Upper lobe of right lung (tissue), 1 donor: Measurements from ENCODE around the gene BNIP5. TPM values are rescaled to one million over a fixed set of nuclear protein-coding genes. Genes with fewer than 3 reads are reported as not detected.

ENCODE experiments used
- ATAC-seq: fragments of 200-7000 bp; cut with Tn5 transposase; one replicate; pipeline ENCODE4 v1.9.1; 2020; ENCODE audit warnings: mild to moderate bottlenecking, moderate library complexity
- DNase-seq: peaks from one replicate; pipeline ENCODE4 v3.0.0-alpha.2; 2020
- H3K27ac ChIP-seq: fragments of 200-600 bp; one replicate; pipeline ENCODE4 v1.8.0; 2022
- H3K27me3 ChIP-seq: fragments of 200-600 bp; one replicate; pipeline ENCODE4 v1.8.0; 2022; ENCODE audit warnings: mild to moderate bottlenecking
- H3K36me3 ChIP-seq: fragments of 200-600 bp; one replicate; pipeline ENCODE4 v1.8.0; 2022
- H3K4me1 ChIP-seq: fragments of 200-600 bp; one replicate; pipeline ENCODE4 v1.8.0; 2022
- H3K4me3 ChIP-seq: fragments of 200-600 bp; one replicate; pipeline ENCODE4 v1.8.0; 2022; ENCODE audit warnings: mild to moderate bottlenecking
- H3K9me3 ChIP-seq: fragments of 200-600 bp; one replicate; pipeline ENCODE4 v1.8.0; 2022
- intact Hi-C: fragments of 100-400 bp; cut with DNase I; formaldehyde crosslinking; loops from one replicate; pipeline ENCODE4 v1.11.0; 2022
- total RNA-seq: library from RNA; stranded (reverse); fragmentation: NEBNext Ultra II Directional; extraction: Animal tissue kit (Norgen Biotek cat#: 25700); gene quantifications from one replicate; pipeline ENCODE4 v1.2.1, GENCODE V29; 2021
- TF ChIP-seq, protein P1 (sequence below): fragments of 200-600 bp; IDR thresholded peaks from one replicate; pipeline ENCODE4 v1.8.0; 2022; ENCODE audit warnings: antibody characterized with exemption
- donor health status: DM: no; HTN: yes; CAD: no; lungs with severe emphysema.

BNIP5 gene
- total RNA-seq, 1 donor from 2014 or later = not detected

DNA sequence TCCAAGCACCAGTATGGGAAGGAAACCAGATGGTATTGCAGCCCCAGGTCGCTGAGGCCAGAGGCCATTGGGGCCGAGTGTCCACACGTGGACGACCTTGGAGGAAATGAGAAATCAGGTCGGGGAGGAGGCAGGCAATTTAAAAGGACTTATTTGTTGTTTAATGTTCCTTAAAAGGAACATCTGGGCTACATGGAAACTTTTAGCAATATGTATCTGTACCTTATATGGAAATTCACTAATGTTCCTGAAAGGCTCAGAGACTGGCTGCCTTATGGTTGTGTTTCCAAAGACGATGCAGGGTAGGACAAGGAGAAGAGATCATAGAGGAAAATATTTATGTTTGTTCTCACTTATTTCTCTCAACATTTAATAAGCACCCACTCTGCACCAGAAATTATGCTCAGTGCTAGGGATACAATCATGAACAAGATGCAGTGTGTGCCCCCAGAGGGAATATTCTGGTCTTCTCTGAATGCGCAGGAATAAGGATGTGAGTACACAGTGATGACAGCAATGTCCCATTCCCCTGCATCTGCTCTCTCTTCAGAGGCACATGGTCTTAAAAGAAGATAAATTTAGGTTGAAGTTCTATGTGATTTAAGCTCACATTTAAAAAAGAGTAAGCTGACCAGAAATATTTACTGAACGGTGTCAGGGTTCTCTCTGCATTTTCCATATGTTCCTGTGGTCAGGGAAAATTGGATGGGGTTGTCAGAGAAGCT, 3.4 kb downstream of the BNIP5 start:
- DNase-seq (no peak), ATAC-seq (no peak)
- intact Hi-C loops = no loop called here
- Histone ChIP-seq H3K4me1 (no peaks in the 10 kb centered on the region), H3K27me3 (peaks cover 44% of the 10 kb centered on the region), H3K4me3 (no peak overlapping the region), H3K9me3 (no peaks in the 10 kb centered on the region), H3K27ac (no peak overlapping the region), H3K36me3 (no peaks in the 10 kb centered on the region)
- TF ChIP-seq, protein P1, sequence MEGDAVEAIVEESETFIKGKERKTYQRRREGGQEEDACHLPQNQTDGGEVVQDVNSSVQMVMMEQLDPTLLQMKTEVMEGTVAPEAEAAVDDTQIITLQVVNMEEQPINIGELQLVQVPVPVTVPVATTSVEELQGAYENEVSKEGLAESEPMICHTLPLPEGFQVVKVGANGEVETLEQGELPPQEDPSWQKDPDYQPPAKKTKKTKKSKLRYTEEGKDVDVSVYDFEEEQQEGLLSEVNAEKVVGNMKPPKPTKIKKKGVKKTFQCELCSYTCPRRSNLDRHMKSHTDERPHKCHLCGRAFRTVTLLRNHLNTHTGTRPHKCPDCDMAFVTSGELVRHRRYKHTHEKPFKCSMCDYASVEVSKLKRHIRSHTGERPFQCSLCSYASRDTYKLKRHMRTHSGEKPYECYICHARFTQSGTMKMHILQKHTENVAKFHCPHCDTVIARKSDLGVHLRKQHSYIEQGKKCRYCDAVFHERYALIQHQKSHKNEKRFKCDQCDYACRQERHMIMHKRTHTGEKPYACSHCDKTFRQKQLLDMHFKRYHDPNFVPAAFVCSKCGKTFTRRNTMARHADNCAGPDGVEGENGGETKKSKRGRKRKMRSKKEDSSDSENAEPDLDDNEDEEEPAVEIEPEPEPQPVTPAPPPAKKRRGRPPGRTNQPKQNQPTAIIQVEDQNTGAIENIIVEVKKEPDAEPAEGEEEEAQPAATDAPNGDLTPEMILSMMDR = no peak

DNA sequence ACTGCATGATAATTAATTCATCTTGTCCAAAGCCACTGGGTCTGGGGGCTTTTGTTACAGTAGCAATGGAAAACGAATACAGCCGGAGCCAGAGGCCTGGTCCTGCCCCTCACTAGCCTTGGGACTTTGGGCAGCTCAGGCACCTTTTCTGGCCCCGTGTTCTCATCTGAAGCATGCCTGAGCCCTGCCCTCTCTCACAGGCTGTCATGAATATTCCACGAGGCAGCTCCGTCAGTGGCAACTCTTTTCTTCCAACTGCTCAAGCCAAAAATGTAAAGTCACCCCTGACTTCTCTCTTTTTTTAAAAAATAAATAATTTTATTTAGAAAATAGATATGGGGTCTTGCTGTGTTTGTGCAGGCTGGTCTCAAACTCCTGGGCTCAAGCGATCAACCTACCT, 5.3 kb downstream of the BNIP5 start:
- H3K4me1 ChIP-seq = no peaks in the 10 kb centered on the region
- H3K27me3 ChIP-seq = peaks cover 44% of the 10 kb centered on the region
- intact Hi-C loops = no loop called here
- ATAC-seq (no peak), DNase-seq (no peak)
- H3K9me3 ChIP-seq = no peaks in the 10 kb centered on the region
- TF ChIP-seq, protein P1 = no peak
- H3K36me3 ChIP-seq = no peaks in the 10 kb centered on the region
- no peak overlapping the region for H3K4me3 ChIP-seq
- no peak overlapping the region for H3K27ac ChIP-seq

DNA sequence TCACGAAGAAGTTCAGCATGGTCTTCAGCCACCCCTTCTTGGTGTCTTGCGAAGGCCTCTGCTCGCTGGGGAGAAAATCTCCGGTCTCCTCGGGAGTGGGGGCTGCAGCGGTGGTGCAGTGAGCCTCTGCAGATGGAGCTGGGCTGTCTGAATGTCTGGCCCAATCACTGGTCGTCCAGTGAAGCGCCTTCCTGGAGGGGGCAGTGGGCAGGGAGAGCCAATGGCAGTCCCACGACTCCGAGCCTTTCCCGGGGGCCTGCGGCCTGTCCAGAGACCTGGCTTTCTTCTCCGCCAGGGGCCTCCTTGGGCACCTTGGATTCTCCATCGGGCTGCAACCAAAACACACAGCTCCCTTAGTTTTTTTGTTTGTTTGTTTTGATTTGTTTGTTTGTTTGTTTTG, 6.3 kb downstream of the BNIP5 start:
- no peaks in the 10 kb centered on the region for H3K36me3 ChIP-seq
- intact Hi-C loops = no loop called here
- H3K27ac ChIP-seq = no peak overlapping the region
- H3K4me3 ChIP-seq = no peak overlapping the region
- H3K27me3 ChIP-seq = peaks cover 38% of the 10 kb centered on the region
- TF ChIP-seq, protein P1 = no peak
- H3K4me1 ChIP-seq = no peaks in the 10 kb centered on the region
- H3K9me3 ChIP-seq = no peaks in the 10 kb centered on the region
- no peak for ATAC-seq
- DNase-seq = no peak

DNA sequence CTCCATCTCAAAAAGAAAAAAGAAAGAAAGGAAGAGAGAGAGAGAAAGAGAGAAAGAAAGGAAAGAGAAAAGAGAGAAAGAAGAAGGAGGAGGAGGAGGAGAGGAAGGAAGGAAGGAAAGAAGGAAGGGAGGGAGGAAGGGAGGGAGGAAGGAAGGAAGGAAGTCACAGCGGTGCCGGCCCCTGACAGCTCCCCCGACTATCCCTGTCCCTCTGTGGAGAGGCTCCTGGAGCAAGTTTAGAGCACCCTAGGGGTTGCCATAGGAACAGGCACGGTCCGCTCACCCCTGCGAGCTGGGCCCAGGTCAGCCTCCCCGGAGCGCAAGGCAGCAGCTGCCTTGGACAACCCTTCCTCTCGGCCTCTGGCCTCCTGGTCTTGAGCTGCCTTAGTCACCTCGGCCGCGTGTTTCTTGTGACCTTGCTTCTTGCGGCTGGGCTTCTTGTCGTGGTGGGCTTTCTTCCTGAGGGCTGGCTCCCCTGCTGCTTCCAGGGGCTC, 6.8 kb downstream of the BNIP5 start:
- intact Hi-C loops = no loop called here
- Histone ChIP-seq H3K9me3 (no peaks in the 10 kb centered on the region), H3K4me1 (no peaks in the 10 kb centered on the region), H3K27ac (no peak overlapping the region), H3K36me3 (no peaks in the 10 kb centered on the region), H3K4me3 (no peak overlapping the region), H3K27me3 (peaks cover 33% of the 10 kb centered on the region)
- DNase-seq (no peak), ATAC-seq (no peak)
- TF ChIP-seq, protein P1 = no peak

DNA sequence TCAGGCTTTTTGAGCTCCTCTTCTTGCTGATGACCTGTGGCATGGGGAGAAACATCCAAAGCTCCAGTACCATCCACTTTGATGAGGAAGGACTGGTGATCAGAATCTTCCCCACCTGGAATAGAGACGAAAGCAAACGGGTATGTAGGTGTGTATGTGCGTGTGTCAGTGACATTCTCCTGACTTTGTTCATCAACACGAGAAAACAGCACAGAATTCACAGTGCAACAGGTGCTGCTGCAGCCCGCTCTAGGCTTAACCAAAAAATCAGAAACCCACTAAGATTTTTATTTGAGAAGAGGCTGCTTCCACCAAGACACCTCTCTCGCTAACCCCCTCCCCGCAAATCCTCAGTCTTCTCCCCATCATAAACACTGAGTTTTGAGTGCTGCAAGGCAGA, 8.1 kb downstream of the BNIP5 start:
- H3K36me3 ChIP-seq = no peaks in the 10 kb centered on the region
- intact Hi-C loops = no loop called here

More for the DNA sequence above, 8.1 kb downstream of the BNIP5 start:
- no peak for DNase-seq
- TF ChIP-seq, protein P1 = no peak
- ATAC-seq = no peak
- Histone ChIP-seq H3K27ac (no peak overlapping the region), H3K9me3 (no peaks in the 10 kb centered on the region), H3K4me1 (no peaks in the 10 kb centered on the region), H3K4me3 (no peak overlapping the region), H3K27me3 (peaks cover 21% of the 10 kb centered on the region)
